NCI-H2171 treated with DMSO at 0.1 percent for 48 hours (cell line): ENCODE results near the gene FAIM.
"Not testable (repeated sequence)": the region's sequence is repeated elsewhere in the genome, so short reads cannot be mapped to it uniquely, and the experiment has no call there.

Experiments used
- DNase-seq: peaks from one replicate; lab custom pipeline; 2025; lab: John Stamatoyannopoulos, UW

FAIM gene

GRCh38 chr3:138608322-138609135 is at the start of gene FAIM:
Gene FAIM (plus strand): TSS chr3:138608771. CDS start chr3:138619727, 10,956 bp downstream.
- peak; percentile 74 for DNase-seq

GRCh38 chr3:138559134-138559533 is 49.4 kb upstream of the FAIM start:
- DNase-seq: no peak

- no peak for DNase-seq
Observed at GRCh38 chr3:138560501-138560900, 48.1 kb upstream of the FAIM start.

GRCh38 chr3:138562902-138563301 is 45.7 kb upstream of the FAIM start:
- not testable (repeated sequence) for DNase-seq

- DNase-seq: not testable (repeated sequence)
Observed at GRCh38 chr3:138566293-138566692, 42.3 kb upstream of the FAIM start.

GRCh38 chr3:138567403-138567802 is 41.2 kb upstream of the FAIM start:
- peak; percentile 12 for DNase-seq

GRCh38 chr3:138569090-138569489 is 39.5 kb upstream of the FAIM start:
- no peak for DNase-seq

- DNase-seq: not testable (repeated sequence)
Observed at GRCh38 chr3:138569624-138570023, 38.9 kb upstream of the FAIM start.

GRCh38 chr3:138573138-138573537 is 35.4 kb upstream of the FAIM start:
- DNase-seq: no peak

GRCh38 chr3:138578141-138578540 is 30.4 kb upstream of the FAIM start:
- DNase-seq: no peak

GRCh38 chr3:138578961-138579574 is 29.5 kb upstream of the FAIM start:
- no peak for DNase-seq

GRCh38 chr3:138587374-138587773 is 21.2 kb upstream of the FAIM start:
- no peak for DNase-seq

- DNase-seq: no peak
Observed at GRCh38 chr3:138588445-138588844, 20.1 kb upstream of the FAIM start.

GRCh38 chr3:138591392-138591791 is 17.2 kb upstream of the FAIM start:
- no peak for DNase-seq

GRCh38 chr3:138593488-138594149 is 15.0 kb upstream of the FAIM start:
- DNase-seq: no peak

- no peak for DNase-seq
Observed at GRCh38 chr3:138594150-138594934, 14.2 kb upstream of the FAIM start, which contains the start of gene CEP70. Gene CEP70 (minus strand): TSS chr3:138594260. CDS start chr3:138572927, 21,333 bp downstream.

GRCh38 chr3:138594935-138595610 is 13.5 kb upstream of the FAIM start:
- no peak for DNase-seq

GRCh38 chr3:138597186-138597976 is 11.2 kb upstream of the FAIM start:
- DNase-seq: not testable (repeated sequence)

- DNase-seq: no peak
Observed at GRCh38 chr3:138598534-138598933, 10.0 kb upstream of the FAIM start.

- DNase-seq: no peak
Observed at GRCh38 chr3:138600100-138600745, 8.3 kb upstream of the FAIM start.
